Osteoblast (primary cell): ENCODE data around the gene CCND1. TPM values are rescaled to one million over a fixed set of nuclear protein-coding genes. Genes with fewer than 3 reads are reported as not detected.

Experiments
- DNase-seq: peaks from one replicate; pipeline ENCODE4 v3.0.0; 2011; ENCODE audit warnings: low spot score, mixed read lengths; ENCODE audit not compliant: insufficient read length; ENCODE audit errors: missing footprints
- H2AFZ ChIP-seq: 2 replicates; pipeline ENCODE4 v1.6.0; 2011; ENCODE audit warnings: mild to moderate bottlenecking, low read length
- H3K27ac ChIP-seq: 2 replicates; pipeline ENCODE4 v1.5.1; 2011; ENCODE audit warnings: mild to moderate bottlenecking, low read depth, low read length, moderate library complexity
- H3K27me3 ChIP-seq: 2 replicates; pipeline ENCODE4 v1.6.0; 2012; ENCODE audit warnings: mild to moderate bottlenecking, control low read depth, inconsistent platforms, low read length, moderate library complexity; ENCODE audit not compliant: insufficient read depth
- H3K36me3 ChIP-seq: 2 replicates; pipeline ENCODE4 v1.5.1; 2011; ENCODE audit warnings: mild to moderate bottlenecking, low read length, control low read depth, moderate library complexity; ENCODE audit not compliant: insufficient read depth
- H3K4me1 ChIP-seq: 2 replicates; pipeline ENCODE4 v1.5.1; 2011; ENCODE audit warnings: mild to moderate bottlenecking, low read length, control low read depth, moderate library complexity; ENCODE audit not compliant: insufficient read depth
- H3K4me2 ChIP-seq: 2 replicates; pipeline ENCODE4 v1.6.0; 2011; ENCODE audit warnings: mild to moderate bottlenecking, low read length; ENCODE audit not compliant: insufficient read depth
- H3K4me3 ChIP-seq: fragments of 200-600 bp; sonication (generic); 3 replicates; pipeline ENCODE4 v1.5.1; 2012; ENCODE audit warnings: mild to moderate bottlenecking, low read length, inconsistent platforms; ENCODE audit not compliant: insufficient read depth
- H3K79me2 ChIP-seq: 2 replicates; pipeline ENCODE4 v1.6.0; 2012; ENCODE audit warnings: mild to moderate bottlenecking, low read length, control low read depth, inconsistent platforms; ENCODE audit not compliant: insufficient read depth
- H3K9me3 ChIP-seq: 2 replicates; pipeline ENCODE4 v1.5.1; 2011; ENCODE audit warnings: low read depth, low read length, control low read depth
- H4K20me1 ChIP-seq: 2 replicates; pipeline ENCODE4 v1.6.0; 2012; ENCODE audit warnings: mild to moderate bottlenecking, low read length, control low read depth; ENCODE audit not compliant: insufficient read depth
- CTCF ChIP-seq: IDR thresholded peaks from 2 replicates; pipeline ENCODE4 v1.5.1; 2011; ENCODE audit warnings: mild to moderate bottlenecking, low read depth, low read length, moderate library complexity; ENCODE audit errors: extremely low read depth
- total RNA-seq: library from RNA; depleted of rRNA; stranded (reverse); fragments of >200 nt; gene quantifications from 2 replicates; pipeline ENCODE4 v1.2.3, GENCODE V29; 2012

CCND1 gene
- total RNA-seq, 1 donor, result 187 TPM

GRCh38 chr11:69657911-69658625 lies 17.1 kb downstream of the CCND1 start:
- peak; percentile 87 for DNase-seq
- peaks cover 16% of the 10 kb centered on the region for H3K36me3 ChIP-seq
- TF ChIP-seq CTCF, result no peak
- H4K20me1 ChIP-seq, result peaks cover 37% of the 10 kb centered on the region
- no peak overlapping the region for H3K27ac ChIP-seq
- H3K4me2 ChIP-seq, result no peak overlapping the region
- no peaks in the 10 kb centered on the region for H3K27me3 ChIP-seq
- H3K9me3 ChIP-seq, result no peaks in the 10 kb centered on the region
- peaks cover 10% of the 10 kb centered on the region for H3K4me1 ChIP-seq
- H3K4me3 ChIP-seq, result no peak overlapping the region
- H2AFZ ChIP-seq, result no peak overlapping the region
- H3K79me2 ChIP-seq, result no peaks in the 10 kb centered on the region

GRCh38 chr11:69658626-69659450 lies 17.9 kb downstream of the CCND1 start:
- H3K27ac ChIP-seq, result no peak overlapping the region
- peak; percentile 90 for DNase-seq
- no peak overlapping the region for H3K4me2 ChIP-seq
- H3K27me3 ChIP-seq, result no peaks in the 10 kb centered on the region
- H3K79me2 ChIP-seq, result no peaks in the 10 kb centered on the region
- peaks cover 30% of the 10 kb centered on the region for H4K20me1 ChIP-seq
- peaks cover 10% of the 10 kb centered on the region for H3K4me1 ChIP-seq
- no peak for TF ChIP-seq CTCF
- H2AFZ ChIP-seq, result no peak overlapping the region
- no peak overlapping the region for H3K4me3 ChIP-seq
- H3K36me3 ChIP-seq, result peaks cover 9% of the 10 kb centered on the region
- no peaks in the 10 kb centered on the region for H3K9me3 ChIP-seq

- Histone ChIP-seq H3K4me3 (no peak overlapping the region), H3K79me2 (no peaks in the 10 kb centered on the region), H3K27me3 (no peaks in the 10 kb centered on the region), H3K27ac (no peak overlapping the region), H3K4me1 (peaks cover 10% of the 10 kb centered on the region), H2AFZ (no peak overlapping the region), H3K4me2 (no peak overlapping the region), H3K9me3 (no peaks in the 10 kb centered on the region), H4K20me1 (peaks cover 22% of the 10 kb centered on the region), H3K36me3 (peaks cover 1% of the 10 kb centered on the region)
- TF ChIP-seq CTCF, result no peak
- DNase-seq, result peak; percentile 61
These were observed 18.6 kb downstream of the CCND1 start for GRCh38 chr11:69659591-69659990.

GRCh38 chr11:69660001-69660500 lies 19.1 kb downstream of the CCND1 start:
- H2AFZ ChIP-seq, result no peak overlapping the region
- no peak for TF ChIP-seq CTCF
- peaks cover 4% of the 10 kb centered on the region for H3K36me3 ChIP-seq
- H3K4me3 ChIP-seq, result no peak overlapping the region
- H3K9me3 ChIP-seq, result no peaks in the 10 kb centered on the region
- peak; percentile 82 for DNase-seq
- no peaks in the 10 kb centered on the region for H3K79me2 ChIP-seq
- H3K27ac ChIP-seq, result no peak overlapping the region
- peaks cover 10% of the 10 kb centered on the region for H3K4me1 ChIP-seq
- H3K4me2 ChIP-seq, result no peak overlapping the region
- H4K20me1 ChIP-seq, result peaks cover 20% of the 10 kb centered on the region
- H3K27me3 ChIP-seq, result no peaks in the 10 kb centered on the region
